Fibroblast of mammary gland (primary cell): ENCODE results near the gene CABLES1.

Source experiments
- DNase-seq: peaks from one replicate; pipeline ENCODE4 v3.0.0-alpha.2; 2010; ENCODE audit warnings: low read depth
- H3K4me3 ChIP-seq: 2 replicates; pipeline ENCODE4 v1.5.1; 2011; ENCODE audit warnings: low read depth, mild to moderate bottlenecking, low read length, moderate library complexity; ENCODE audit not compliant: control insufficient read depth
- TF ChIP-seq, protein P1 (sequence below): conservative IDR thresholded peaks from 2 replicates; pipeline ENCODE4 v1.5.1; 2011; ENCODE audit warnings: low read depth, low read length, inconsistent platforms; ENCODE audit not compliant: control insufficient read depth, insufficient read depth

The CABLES1 gene

DNA sequence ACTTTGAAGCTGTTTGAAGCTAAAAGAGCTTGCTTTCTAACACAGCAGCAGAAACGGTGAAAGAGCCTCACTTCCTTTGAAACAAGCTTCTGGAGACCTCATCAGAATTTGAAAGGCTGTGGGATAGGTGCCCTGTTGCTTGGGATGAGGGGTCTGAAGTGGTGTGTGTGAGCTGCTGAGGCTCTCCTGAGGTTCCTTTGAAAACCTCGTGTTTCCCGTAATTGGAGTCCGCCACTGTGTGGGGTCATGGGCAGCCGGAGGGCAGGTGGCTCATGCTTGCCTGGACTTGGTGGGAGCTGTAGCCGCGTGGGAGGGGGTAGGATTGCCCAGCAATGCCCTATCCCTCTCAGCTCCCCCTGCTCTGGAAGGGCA, 34.4 kb downstream of the CABLES1 start:
- H3K4me3 ChIP-seq, result no peak overlapping the region
- no peak for DNase-seq
- TF ChIP-seq, protein P1, sequence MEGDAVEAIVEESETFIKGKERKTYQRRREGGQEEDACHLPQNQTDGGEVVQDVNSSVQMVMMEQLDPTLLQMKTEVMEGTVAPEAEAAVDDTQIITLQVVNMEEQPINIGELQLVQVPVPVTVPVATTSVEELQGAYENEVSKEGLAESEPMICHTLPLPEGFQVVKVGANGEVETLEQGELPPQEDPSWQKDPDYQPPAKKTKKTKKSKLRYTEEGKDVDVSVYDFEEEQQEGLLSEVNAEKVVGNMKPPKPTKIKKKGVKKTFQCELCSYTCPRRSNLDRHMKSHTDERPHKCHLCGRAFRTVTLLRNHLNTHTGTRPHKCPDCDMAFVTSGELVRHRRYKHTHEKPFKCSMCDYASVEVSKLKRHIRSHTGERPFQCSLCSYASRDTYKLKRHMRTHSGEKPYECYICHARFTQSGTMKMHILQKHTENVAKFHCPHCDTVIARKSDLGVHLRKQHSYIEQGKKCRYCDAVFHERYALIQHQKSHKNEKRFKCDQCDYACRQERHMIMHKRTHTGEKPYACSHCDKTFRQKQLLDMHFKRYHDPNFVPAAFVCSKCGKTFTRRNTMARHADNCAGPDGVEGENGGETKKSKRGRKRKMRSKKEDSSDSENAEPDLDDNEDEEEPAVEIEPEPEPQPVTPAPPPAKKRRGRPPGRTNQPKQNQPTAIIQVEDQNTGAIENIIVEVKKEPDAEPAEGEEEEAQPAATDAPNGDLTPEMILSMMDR, result no peak

DNA sequence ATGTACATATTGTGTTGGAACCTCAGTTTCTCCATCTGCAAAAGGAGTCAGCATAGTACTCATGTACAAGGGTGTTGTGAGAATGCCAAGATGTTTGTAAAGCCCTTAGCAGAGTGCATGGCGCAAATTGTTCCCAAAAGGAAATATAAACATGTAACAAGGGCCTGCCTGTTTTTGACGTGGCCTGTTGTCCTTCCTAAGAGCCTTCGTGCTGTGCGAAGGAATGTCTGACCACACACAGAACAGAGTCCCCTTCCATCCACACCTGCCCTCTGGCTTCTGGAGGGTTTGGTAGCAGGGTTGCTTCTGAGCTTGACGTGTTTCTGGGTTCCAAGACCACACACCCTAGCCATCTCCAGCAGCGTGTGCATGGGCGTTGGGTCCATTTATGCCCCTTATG, 34.9 kb downstream of the CABLES1 start:
- no peak overlapping the region for H3K4me3 ChIP-seq
- DNase-seq, result no peak
- TF ChIP-seq, protein P1, result no peak

DNA sequence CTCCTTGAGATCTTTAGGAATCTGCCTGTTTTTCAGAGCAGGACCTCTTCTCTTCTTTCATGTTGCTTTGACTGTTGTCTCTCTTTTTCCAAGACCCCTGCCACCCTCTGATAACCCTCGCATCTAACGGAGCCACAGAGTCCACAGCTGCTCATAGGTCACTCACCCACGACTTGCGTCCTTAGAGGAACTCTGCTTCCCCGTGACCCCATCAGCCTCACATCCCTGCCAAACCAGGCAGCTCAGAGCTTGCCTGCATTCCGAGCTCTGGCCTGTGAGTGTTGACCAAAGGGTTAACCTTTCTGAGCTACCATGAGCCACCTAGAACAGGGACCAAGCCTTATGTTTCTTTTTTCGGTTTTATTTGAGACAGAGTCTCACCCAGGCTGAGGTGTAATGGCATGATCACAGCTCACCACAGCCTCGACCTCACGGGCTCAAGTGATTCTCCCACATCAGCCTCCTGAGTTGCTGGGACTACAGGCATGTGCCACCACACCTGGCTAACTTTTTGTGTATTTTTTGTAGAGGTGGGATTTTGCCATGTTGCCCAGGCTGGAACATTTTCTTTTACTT, 36.4 kb downstream of the CABLES1 start:
- no peak for DNase-seq
- H3K4me3 ChIP-seq, result no peak overlapping the region
- TF ChIP-seq, protein P1, result no peak

DNA sequence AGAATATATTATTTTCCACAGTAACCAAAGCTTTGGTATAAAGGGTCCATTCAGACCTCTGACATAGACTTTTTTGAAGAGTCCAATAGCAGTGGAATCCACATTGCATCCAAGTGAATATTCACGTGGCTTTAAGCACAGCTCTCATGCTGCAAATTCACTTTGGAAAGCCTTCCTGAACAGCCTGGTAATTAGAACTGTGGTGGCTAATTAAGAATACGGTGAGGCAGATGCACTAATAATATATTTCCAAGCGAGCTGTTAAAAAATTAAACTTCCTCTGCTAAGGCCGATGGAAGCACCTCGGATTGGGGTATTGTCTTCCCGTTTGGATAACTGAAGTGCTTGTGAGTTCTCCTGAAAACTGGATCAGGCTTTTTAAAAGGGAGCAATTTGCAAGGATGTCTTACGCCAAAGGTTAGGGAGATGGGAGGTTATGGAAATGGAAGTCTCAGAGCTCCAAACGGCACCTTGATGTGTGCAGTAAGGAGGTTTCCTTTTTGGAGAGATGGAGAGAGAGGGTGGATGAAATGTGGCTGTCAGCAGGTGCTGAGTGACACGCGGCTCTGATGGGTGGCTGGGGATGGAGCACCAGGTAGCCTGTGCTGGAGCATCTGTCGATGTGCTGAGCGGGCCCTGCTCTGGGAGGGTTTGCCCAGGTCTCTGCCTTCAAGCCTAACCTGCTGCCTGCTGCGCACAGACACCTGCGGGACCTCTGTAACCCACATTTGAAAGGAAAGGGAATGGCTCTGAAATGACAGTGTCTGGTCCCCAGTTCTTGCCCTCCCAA, 37.5 kb downstream of the CABLES1 start:
- H3K4me3 ChIP-seq, result no peak overlapping the region
- DNase-seq, result no peak
- TF ChIP-seq, protein P1, result no peak

DNA sequence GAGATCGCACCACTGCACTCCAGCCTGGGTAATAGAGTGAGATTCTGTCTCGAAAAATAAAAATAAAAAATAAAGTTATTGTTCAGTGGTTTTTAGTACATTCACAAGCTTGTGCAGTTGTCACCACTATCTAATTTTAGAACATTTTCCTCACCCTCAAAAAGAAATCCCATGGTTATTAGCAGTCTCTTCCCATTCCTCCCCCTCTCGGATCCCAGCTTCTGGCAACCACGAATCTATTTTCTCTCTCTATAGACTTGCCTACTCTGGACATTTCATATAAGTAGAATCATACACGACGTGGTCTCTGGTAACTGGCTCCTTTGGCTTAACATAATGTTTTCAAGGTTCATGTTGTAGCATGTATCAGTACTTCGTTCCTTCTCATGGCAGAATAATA, 38.6 kb downstream of the CABLES1 start:
- DNase-seq, result no peak
- TF ChIP-seq, protein P1, result no peak
- H3K4me3 ChIP-seq, result no peak overlapping the region

DNA sequence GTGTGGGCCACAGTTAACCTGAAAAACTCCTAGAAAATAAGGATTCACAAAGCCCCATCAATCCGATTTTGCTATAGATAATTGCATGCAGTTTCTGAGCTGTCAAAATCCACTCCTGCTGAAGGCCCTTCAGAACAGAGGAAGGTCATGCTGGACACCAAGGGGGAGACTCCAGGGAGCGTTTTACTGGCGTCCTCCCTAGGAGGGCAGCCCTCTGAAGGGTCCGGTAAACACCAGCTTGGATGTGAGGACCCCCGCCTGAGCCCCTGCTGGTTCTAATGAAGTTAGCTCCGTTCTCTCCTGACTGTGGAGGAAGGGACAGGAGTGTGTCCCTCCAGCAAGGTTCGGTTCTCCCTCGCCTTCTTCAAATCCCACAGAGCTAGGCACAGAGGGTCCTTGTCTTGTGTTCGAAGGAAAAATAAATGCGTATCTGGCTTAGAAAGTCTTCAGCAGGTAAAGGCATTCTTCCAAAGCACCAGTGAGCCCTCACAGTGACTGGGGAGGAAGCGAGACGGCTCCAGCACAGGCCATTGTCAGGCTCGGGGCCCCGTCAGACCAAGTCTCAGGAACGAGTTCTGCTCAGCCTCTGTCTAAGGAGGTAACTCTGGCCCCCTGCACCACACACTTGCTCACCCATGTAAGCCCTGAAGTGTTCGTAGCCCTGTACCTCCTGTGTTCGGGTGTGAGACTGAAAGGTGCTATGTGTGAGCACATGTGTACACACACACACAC, 41.6 kb downstream of the CABLES1 start:
- DNase-seq, result no peak
- H3K4me3 ChIP-seq, result no peak overlapping the region
- TF ChIP-seq, protein P1, result no peak
